Left ventricle myocardium superior (tissue), 1 donor: ENCODE data around the gene GFPT1. TPM values are rescaled to one million over a fixed set of nuclear protein-coding genes. Genes with fewer than 3 reads are reported as not detected.
"Not testable (repeated sequence)": the region's sequence is repeated elsewhere in the genome, so short reads cannot be mapped to it uniquely, and the experiment has no call there.

Experiments used
- ATAC-seq: fragments of 200-7000 bp; cut with Tn5 transposase; one replicate; pipeline ENCODE4 v1.9.1; 2020; ENCODE audit warnings: mild to moderate bottlenecking, moderate library complexity
- DNase-seq: peaks from one replicate; pipeline ENCODE4 v3.0.0-alpha.2; 2020
- intact Hi-C: fragments of 100-400 bp; cut with micrococcal nuclease; formaldehyde crosslinking; loops from one replicate; pipeline ENCODE4 v1.11.0; 2022
- total RNA-seq: library from RNA; stranded (reverse); fragmentation: NEBNext Ultra II Directional; extraction: Animal tissue kit (Norgen Biotek cat#: 25700); gene quantifications from one replicate; pipeline ENCODE4 v1.2.1, GENCODE V29; 2021
- donor health status: DM: no; HTN: yes; CAD: no; lungs with severe emphysema.

The GFPT1 gene
- total RNA-seq, 1 donor from 2014 or later = 36.8 TPM

DNA sequence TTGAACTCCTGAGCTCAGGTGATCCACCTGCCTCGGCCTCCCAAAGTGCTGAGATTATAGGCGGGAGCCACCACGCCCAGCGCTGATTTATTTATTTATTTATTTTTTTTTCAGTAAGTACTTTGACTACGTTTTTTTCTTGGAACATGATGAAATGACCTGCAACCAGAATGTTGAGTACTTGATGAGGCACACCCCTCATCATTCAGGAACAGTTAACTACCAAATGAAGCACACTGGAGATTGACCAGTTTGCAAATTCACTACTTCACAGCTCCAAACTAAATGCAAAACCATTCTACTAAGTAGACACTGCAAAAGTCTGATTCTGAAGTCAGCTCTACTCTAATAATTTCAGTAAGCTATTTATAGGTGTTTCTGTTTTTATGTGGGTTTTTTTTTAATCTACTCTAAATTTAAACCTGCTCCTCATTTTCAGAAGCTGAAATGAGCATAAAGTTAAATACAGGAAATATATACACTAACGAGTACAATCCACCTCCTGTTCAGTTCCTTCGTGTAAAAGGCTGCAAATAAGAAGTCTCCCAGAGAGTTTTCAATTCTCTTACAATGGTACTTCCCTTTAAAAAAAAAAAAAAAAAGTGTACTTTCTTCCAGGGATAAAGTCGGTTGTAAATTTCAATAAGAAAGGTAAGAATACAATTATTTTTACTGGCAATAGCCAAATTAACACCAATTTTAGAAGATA lies 1.4 kb downstream of the GFPT1 start:
- DNase-seq = no peak
- intact Hi-C loops = no loop called here
- no peak for ATAC-seq

DNA sequence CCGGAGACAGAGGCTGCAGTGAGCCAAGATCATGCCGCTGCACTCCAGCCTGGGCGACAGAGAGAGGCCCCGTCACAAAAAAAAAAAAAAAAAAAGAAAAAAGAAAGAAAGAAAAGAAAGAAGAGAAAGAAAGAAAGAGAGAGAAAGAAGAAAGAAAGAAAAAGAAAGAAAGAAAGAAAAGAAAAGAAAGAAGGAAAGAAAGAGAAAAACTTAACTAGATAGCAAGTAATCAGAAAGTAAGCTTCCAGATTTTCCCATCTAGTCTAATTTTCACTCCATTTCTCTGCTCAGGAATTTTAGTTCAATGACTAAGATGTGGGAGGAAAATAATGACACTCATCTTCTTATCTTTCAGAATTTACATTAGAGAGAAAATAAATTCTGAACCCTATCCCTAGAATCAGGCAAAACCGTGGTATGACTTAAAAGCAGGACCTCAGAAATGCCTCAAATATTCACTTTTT lies 2.4 kb downstream of the GFPT1 start:
- no peak for DNase-seq
- ATAC-seq = no peak
- intact Hi-C loops = no loop called here

GRCh38 chr2:69383176-69383812 lies 3.7 kb downstream of the GFPT1 start:
- ATAC-seq = no peak
- DNase-seq = no peak
- intact Hi-C loops = no loop called here

DNA sequence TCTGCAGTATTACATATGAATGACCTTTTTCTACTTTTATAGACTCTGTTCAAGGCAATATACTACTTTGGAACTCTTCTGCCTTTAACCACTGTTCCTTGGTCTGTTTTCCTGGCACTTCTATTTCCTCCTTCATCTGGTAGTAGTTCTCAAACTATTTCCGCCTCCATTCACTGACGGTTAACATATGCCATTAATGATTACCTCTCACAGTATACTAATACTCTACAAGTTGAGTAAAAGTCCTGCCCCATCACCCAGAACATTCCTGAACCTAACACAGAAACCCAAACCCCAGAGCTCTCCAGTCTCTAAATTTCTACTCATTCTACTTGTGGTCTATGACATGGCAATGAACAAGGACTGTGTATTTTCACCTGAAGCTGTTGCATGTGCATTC lies 4.5 kb downstream of the GFPT1 start:
- intact Hi-C loops = no loop called here
- no peak for DNase-seq
- no peak for ATAC-seq

DNA sequence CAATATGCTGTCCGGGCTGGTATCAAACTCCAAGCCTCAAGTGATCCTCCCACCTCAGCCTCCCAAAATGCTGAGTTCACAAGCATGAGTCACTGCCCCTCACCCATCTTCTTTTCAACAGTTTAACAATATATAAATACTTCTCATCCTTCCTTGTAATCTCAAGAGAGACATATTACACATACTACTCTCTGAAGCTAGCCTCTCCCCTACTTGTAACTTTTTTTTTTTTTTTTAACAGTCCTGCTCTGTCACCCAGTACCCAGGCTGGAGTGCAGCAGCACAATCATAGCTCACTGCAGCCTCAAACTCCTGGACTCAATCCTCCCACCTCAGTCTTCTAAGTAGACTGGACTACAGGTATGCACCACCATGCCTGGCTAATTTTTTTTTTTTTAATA lies 5.7 kb downstream of the GFPT1 start:
- intact Hi-C loops = no loop called here

DNA sequence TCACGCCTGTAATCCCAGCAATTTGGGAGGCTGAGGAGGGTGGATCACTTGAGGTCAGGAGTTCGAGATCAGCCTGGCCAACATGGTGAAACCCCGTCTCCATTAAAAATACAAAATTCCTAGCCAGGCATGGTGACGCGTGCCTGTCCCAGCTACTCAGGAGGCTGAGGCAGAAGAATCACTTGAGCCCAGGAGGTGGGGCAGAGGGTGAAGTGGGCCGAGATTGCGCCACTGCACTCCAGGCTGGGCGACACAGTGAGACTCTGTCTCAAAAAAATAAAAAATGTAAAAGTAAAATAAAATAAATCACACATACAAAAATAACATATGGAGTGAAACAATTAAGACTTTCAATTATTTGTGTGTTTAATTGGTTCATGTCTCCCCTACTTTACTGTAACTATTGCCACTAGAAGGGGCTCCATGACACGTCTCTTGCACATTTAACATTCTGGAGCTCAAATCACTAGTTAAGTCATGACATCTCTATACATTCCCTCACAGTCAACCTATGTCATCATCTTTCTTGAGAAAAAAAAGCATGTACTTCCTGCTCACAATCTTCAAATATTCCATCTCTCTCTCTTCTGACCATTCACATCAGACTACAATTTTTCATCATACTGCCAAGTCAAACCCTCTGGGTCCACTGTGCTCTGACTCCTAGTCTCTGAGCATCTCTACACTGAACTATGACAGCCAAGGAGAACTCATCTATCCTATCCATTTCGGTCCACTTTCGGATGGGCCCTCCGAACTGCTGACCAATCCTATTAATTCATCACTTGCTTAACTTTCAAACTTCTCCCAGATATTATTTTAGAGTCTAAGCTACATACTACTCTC lies 6.7 kb downstream of the GFPT1 start:
- ATAC-seq = no peak
- intact Hi-C loops = no loop called here
- DNase-seq = no peak

More for the DNA sequence above, 5.7 kb downstream of the GFPT1 start:
- no peak for DNase-seq
- ATAC-seq = peak; percentile 16

DNA sequence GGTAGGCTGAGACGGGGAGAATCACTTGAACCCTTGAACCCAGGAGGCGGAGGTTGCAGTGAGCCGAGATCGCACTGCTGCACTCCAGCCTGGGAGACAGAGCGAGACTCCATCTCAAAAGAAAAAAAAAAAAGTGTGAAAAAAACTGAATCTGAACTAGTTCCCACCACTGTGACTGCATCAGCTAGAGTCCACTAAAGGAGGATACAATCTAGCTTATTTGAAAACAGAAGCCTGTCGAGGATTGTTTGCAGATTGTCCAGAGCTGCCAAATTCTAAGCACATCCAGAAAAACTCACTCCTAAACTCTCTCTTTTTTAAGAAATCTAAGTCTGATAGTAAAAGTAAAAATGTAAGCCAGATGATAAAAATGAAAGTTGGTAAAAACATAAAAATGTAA lies 10.6 kb downstream of the GFPT1 start:
- intact Hi-C loops = no loop called here
- ATAC-seq (peak; percentile 15), DNase-seq (no peak)

GRCh38 chr2:69375494-69376353 lies 11.3 kb downstream of the GFPT1 start:
- DNase-seq = no peak
- ATAC-seq = peak; percentile 81
- intact Hi-C loops = no loop called here

- ATAC-seq (no peak), DNase-seq (no peak)
- intact Hi-C loops = no loop called here
Measured at GRCh38 chr2:69372767-69373166, 14.3 kb downstream of the GFPT1 start.

DNA sequence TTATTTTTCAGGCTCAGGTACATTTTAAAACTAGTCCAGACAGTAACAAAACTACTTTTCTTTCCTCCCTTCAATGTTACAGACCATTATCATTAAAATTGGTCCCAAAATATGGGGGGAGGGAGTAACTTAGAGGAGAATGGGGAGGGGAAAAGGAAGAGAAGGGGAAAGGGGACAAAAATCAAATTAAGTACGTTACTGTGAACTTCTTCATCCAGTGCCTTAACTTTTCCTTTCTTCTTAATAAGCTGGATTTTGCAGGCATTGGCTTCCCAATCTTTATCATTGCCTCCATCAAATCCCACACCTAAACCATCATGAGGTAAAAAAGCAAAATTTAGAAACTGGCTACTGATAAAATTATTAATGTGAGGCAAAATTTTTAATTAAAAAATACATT lies 17.2 kb downstream of the GFPT1 start:
- DNase-seq = no peak
- intact Hi-C loops = no loop called here
- ATAC-seq = no peak

DNA sequence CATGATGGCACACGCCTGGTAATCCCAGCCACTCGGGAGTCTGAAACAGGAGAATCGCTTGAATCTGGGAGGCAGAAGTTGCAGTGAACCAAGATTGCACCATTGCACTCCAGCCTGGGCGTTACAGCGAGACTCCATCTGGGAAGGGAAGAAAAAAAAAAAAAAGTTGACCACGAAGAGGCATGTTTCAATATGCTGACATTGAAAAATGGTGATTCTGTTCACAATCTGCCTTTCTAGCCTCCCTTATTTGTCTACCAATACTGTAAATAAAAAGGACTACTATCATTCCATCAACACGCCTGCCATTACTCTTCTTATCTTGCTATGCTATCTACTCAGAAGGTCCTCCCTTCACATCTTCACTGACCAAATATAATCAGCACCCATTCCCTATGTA lies 18.4 kb downstream of the GFPT1 start:
- intact Hi-C loops = no loop called here
- no peak for ATAC-seq
- DNase-seq = no peak

DNA sequence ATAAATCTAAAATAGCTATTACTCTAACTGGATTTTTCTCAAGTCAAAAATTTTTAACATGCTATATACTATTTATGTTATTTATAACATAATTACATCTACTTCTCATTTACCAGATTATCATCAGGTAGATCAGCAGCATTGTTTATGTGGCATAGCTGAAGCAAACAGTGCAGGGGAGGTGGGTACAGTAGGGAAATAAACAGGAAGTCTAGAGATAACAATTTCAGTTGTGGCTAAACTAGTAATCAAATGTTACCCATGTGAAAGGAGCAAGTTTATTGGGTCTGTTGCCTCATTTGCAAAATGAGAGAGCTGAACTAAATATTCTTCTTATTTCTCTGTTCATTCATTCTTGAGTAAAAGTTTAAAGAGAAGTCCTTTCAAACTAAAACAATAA lies 27.7 kb downstream of the GFPT1 start:
- intact Hi-C loops = no loop called here

GRCh38 chr2:69358914-69359313 lies 28.1 kb downstream of the GFPT1 start:
- intact Hi-C loops = no loop called here
- ATAC-seq = no peak
- DNase-seq = no peak

More for the DNA sequence above, 27.7 kb downstream of the GFPT1 start:
- ATAC-seq (no peak), DNase-seq (no peak)

DNA sequence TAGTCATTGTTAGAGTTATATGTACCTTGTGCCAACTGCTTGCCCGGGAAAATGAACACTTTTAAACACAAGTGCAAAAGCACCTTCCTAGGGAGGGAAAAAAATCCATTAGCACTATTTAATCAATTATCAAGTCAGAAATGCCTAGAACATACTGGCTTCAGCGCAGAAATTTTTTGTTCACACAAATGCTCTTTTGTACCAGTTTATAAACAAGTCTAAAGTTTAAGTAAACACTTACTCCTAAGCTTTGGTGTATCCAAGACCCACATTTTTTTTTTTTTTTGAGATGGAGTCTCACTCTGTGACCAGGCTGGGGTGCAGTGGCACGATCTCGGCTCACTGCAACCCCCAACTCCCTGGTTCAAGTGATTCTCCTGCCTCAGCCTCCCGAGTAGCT lies 30.6 kb downstream of the GFPT1 start:
- intact Hi-C loops = no loop called here
- ATAC-seq = no peak
- DNase-seq = no peak

DNA sequence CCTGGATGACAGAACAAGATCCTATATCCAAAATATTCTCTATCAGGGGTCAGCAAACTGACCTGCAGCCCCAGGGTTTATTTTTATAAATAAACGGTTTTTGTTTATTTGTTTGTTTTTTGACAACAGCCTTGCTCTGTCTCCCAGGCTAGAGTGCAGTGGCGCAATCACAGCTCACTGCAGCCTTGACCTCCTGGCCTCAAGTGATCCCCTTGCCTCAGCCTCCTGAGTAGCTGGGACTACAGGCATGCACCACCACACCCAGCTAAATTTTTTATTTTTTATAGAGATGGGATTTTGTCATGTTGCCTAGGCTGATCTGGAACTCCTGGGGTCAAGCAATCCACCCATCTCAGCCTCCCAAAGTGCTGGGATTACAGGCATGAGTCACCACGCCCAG lies 32.1 kb downstream of the GFPT1 start:
- ATAC-seq, DNase-seq, intact Hi-C loops: not testable (repeated sequence)

- intact Hi-C loops = no loop called here
- ATAC-seq (peak; percentile 65), DNase-seq (no peak)
Measured at GRCh38 chr2:69353360-69353759, 33.7 kb downstream of the GFPT1 start.

DNA sequence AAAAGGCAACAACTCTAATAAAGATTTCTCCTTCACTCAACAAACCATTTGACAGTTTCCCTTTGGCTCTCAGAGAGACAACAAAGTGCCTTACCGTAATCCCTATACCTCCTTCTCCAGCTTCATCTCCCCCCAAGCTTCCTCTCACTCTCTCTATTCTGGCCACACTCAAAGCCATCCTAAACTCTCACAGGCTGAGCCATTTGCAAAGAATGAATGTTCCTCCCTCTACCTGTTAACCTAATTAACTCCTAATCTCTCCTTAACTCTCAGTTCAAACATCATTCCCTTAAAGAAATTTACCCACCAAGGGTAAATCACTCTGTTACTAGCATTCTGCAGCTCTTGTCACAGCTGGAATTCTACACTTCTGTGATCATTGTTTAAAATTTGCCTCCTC lies 38.2 kb downstream of the GFPT1 start:
- ATAC-seq (no peak), DNase-seq (no peak)
- intact Hi-C loops = no loop called here

GRCh38 chr2:69345434-69345833 lies 41.6 kb downstream of the GFPT1 start:
- intact Hi-C loops = no loop called here
- DNase-seq = no peak
- ATAC-seq = no peak

GRCh38 chr2:69344305-69344704 lies 42.7 kb downstream of the GFPT1 start:
- ATAC-seq = no peak
- intact Hi-C loops = no loop called here
- DNase-seq = no peak
